GM19324 (cell line): ENCODE results near the gene OR4C45.
"Not testable (repeated sequence)": the region's sequence is repeated elsewhere in the genome, so short reads cannot be mapped to it uniquely, and the experiment has no call there.

Experiments
- ATAC-seq: cut with Tn5 transposase; IDR thresholded peaks from one replicate; pipeline ENCODE4 v1.9.1; 2021; ENCODE audit warnings: mild to moderate bottlenecking, moderate library complexity; ENCODE audit not compliant: unreplicated experiment, low FRiP score

OR4C45 gene

DNA sequence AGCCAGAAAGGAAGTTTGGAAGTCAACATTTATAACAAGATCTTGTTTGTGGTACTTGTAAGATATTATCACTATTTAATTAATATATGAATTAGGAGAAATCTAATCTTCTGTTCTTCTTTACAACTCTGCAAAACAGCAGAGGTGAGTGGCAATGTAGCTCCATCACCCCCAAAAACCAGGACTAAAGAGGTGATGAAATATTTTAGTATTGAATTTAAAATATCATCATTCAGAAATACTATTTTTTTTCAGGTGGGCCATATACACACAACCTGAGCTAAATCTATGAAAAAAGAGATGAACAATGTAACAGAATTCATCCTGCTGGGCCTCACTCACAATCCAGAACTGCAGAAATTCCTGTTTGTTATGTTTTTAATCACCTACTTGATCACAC lies at the start of gene OR4C45:
TSS of gene OR4C45 (plus strand) at position 301 of the 400 bp plus-strand sequence.
- ATAC-seq = no peak

DNA sequence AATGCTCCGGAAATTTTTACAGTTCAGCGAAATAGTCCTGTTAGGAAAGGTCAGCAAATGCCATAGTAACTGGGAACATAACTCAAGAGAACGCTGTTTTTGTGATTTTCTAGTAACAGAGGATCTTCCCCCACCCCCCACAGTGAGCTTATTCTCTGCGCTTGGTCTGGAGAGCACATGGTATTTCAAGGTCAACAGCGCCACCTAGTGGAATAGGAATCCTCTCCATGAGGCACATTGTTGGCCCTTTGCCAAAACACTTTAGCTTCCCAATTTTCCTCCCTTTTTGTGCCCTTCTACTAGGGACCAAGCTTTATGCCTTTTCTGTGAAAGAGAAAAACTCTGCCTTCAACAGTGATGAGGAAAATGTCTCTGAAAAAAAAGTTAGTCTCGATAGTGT lies 37.1 kb upstream of the OR4C45 start:
- ATAC-seq = no peak

DNA sequence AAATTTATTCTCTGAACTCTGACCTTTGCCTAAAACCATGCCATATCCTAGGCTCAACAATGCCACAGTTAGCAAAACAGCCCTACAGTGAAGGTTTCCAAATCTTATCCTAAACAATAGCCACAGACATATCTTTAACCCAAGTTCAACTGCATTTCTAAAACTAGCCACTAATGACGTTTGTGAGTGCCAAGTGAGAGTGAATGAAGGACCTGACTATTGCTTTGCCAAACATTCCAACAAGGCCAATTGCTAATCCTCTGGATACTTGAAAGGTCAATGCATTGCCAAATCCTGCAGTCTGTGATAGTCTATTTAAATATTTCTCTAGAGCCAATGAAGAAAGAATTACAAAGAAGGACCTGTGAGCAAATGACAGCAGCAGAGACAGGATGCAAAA lies 2.5 kb upstream of the OR4C45 start:
- ATAC-seq = no peak

DNA sequence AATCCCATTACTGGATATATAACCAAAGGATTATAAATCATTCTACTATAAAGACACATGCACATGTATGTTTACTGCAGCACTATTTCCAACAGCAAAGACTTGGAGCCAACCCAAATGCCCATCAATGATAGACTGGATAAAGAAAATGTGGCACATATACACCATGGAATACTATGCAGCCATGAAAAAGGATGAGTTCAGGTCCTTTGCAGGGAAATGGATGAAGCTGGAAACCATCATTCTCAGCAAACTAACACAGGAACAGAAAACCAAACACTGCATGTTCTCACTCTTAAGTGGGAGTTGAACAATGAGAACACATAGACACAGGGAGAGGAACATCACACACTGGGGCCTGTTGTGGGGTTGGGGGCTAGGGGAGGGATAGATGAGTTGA lies 3.6 kb downstream of the OR4C45 start:
- ATAC-seq = not testable (repeated sequence)

DNA sequence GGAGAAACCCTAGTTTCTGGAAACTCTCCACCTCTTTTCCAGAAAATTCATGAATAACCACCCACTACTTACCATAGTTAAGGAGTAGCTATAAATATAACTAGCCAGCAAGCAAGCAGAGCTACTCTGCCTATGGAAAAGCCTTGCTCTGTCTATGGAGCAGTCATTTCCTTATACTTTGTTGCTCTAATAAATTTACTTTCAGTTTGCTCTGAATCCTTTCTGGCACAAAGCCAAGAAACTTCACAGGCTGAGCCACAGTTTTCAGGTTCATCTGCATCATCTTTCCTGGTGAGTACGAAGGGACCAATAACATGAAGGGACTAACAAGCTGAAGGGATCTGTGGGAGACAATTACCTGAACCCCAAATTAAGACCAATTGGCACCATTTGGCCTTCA lies 4.6 kb downstream of the OR4C45 start:
- no peak for ATAC-seq

DNA sequence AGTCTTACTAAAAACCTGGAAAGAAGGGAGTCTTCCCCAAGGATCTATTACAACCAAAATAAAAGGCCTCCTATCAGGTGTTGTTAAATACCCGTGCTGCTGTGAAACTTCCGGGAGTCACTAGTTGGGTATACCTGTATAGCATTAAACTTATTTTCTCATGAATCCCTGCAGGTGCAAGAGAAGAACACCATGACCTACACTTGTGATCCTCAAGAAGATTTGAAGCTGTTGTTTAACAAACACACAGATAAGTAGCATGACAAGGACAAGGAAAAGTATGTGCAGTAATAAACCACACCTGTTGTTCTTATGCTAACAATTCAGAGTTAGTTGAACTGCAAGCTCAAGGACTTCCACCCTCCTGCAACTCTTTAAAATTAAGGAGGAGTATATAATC lies 12.0 kb downstream of the OR4C45 start:
- no peak for ATAC-seq

DNA sequence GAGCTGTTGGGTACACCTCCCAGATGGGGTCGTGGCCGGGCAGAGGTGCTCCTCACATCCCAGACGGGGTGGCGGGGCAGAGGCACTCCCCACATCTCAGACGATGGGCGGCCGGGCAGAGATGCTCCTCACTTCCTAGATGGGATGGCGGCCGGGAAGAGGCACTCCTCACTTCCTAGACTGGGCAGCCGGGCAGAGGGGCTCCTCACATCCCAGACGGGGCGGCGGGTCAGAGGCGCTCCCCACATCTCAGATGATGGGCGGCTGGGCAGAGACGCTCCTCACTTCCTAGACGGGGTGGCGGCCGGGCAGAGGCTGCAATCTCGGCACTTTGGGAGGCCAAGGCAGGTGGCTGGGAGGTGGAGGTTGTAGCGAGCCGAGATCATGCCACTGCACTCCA lies 30.4 kb downstream of the OR4C45 start:
- not testable (repeated sequence) for ATAC-seq

DNA sequence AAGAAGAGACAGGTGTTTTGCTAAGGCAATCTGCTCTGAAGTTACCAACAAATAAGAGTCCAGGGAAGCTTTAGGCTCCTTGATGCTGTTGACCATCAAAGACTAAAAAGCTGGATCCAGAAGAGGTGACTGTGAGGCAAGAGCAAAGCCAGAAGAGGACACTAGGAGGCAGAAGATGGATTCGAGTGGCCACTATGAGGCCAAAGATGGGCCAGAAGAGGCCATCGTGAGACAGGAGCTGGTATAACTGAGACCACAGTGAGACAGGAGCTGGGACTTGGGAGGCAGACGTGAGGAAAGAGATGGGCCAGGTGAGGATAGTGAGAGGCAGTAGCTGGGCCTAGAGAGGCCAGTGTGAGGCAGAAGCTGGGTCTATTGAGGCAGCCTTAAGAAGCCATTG lies 37.7 kb downstream of the OR4C45 start:
- ATAC-seq = no peak

DNA sequence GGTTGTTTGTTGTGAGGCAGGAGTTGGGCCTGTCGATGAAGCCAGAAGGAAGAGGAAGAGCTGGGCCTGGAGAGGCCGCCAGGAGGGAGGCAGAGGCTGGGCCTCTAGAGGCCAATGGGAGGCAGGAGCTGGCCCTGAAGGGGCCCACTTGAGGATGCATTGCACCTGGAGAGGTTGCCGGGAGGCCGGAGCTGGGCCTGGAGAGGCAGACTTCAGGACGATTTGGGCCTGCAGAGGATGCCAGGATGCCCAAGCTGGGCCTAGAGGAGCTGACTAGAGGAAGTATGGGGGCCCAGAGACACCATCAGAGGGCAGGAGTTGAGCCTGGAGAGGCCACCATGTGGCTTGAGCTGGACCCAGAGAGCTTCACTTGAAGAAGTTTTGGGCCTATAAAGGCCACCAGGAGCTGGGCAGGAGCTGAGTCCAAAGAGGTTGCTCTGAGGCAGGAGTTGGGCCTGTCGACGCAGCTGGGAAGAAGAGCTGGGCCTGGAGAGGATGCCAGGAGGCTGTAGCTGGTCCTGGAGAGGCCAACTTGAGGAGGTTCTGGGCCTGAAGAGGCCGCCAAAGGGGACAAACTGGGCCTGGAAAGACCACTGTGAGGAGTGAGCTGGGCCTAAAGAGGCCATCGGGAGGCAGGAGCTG lies 39.0 kb downstream of the OR4C45 start:
- ATAC-seq = no peak

DNA sequence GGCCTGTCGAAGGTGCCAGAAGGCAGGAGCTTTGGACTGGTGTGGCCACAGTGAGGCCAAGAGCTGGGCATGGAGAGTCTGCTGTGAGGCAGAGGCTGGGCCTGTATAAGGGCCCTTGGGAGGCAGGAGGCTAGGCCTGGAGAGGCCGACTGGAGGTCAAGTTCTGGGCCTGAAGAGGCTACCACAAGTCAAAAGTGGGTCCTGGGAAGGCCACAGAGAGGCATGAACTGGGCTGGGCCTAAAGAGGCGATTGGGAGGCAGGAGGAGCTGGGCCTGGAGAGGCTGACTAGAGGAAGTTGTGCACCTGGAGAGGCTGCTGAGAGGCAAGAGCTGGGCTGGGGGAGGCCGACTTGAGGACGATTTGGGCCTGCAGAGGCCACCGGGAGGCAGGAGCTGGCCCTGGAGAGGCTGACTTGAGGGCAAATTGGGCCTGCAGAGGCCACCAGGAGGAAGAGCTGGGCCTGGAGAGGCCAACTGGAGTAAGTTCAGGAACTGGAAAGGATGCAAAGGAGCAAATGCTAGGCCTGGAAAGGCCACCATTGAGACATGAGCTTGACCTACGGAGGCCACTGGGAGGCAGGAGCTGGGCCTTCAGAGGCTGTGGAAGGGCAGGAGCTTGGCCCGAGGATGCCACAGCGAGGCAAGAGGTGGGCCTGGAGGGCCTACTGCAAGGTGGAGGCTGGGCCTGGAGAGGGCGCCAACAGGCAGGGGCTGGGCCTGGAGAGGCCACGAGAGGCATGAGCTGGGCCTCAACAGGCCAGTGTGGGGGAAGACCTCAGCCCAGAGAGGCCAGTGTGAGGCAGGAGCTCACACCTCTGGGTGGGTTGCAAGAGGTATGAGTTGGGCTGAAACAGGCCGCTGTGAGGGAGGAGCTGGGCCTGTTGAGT lies 39.8 kb downstream of the OR4C45 start:
- no peak for ATAC-seq

DNA sequence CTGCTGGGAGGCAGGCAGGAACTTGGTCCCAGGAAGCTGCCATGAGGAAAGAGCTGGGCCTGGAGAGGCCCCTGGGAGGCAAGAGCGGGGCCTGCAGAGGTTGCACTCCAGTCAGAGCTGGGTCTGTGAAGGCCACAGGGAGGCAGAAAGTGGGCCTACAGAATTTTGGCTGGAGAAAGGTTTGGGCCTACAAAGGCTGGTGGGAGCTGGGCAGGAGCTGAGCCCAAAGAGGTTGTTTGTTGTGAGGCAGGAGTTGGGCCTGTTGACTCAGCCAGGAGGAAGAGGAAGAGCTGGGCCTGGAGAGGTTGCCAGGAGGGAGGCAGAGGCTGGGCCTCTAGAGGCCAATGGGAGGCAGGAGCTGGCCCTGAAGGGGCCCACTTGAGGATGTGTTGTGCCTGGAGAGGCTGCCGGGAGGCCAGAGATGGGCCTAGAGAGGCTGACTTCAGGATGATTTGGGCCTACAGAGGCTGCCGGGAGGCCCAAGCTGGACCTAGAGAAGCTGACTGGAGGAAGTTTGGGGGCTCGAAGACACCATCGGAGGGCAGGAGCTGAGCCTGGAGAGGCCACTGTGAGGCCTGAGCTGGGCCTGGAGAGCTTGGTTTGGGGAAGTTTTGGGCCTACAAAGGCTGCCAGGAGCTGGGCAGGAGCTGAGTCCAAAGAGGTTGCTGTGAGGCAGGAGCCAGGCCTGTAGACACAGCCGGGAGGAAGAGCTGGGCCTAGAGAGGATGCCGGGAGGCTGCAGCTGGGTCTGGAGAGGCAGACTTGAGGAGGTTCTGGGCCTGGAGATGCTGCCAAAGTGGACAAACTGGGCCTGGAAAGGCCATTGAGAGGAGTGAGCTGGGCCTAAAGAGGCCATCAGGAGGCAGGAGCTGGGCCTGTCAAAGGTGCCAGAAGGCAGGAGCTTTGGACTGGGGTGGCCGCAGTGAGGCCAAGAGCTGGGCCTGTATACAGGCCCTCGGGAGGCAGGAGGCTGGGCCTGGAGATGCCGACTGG lies 40.7 kb downstream of the OR4C45 start:
- no peak for ATAC-seq

DNA sequence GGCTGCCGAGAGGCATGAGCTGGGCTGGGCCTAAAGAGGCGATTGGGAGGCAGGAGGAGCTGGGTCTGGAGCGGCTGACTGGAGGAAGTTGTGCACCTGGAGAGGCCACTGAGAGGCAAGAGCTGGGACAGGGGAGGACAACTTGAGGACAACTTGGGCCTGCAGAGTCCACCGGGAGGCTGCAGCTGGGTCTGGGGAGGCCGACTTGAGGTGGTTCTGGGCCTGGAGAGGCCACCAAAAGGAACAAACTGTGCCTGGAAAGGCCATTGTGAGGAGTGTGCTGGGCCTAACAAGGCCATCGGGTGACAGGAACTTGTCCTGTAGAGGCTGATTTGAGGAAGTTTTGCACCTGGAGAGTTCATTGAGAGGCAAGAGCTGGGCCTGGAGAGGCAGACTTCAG lies 41.5 kb downstream of the OR4C45 start:
- ATAC-seq = no peak

DNA sequence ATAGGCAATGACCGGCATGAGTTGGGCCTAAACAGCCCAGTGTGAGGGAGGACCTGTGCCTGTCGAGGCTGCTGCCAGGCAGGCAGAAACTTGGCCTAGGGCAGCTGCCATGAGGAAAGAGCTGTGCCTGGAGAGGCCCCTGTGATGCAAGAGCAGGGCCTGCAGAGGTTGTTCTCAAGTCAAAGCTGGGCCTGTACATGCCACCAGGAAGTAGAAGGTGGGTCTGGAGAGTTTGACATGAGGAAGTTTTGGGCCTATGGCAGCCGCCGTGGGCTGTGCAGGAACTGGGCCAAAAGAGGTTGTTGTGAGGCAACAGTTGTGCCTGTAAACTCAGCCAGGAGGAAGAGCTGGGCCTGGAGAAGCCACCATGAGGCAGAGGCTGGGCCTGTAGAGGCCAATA lies 43.2 kb downstream of the OR4C45 start:
- ATAC-seq = no peak

DNA sequence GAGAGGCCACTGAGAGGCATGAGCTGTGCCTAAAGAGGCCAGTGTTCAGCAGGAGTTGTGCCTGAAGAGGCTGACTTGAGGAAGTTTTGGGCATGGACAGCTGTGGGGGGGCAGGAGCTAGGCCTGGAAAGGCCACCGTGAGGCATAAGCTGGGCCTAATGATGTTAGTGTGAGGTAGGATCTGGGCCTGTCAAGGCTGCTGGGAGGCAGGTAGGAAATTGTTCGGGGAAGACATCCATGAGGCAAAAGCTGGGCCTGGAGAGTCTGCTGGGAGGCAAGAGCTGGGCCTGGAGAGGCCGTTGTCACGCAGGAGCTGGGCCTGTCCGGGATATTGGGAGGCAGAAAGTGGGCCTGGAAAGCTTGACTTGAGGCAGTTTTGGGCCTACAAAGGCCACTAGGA lies 44.9 kb downstream of the OR4C45 start:
- no peak for ATAC-seq

DNA sequence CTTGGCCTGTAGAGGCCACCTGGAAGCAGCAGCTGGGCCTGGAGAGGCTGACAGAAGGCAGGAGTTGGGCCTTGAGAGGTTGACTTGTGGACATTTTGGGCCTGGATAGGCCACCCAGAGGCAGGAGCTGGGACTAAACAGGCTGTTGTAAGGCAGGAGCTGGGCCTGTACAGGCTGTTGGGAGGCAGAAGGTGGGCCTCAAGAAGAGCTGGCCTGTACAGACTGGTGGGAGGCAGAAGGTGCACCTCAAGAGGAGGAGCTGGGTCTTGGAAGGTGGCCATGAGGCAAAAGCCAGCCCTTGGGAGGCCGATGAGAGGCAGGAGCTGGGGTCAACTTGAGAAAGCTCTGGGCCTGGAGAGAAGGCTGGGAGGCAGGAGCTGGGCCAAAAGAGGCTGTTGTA lies 45.3 kb downstream of the OR4C45 start:
- no peak for ATAC-seq

DNA sequence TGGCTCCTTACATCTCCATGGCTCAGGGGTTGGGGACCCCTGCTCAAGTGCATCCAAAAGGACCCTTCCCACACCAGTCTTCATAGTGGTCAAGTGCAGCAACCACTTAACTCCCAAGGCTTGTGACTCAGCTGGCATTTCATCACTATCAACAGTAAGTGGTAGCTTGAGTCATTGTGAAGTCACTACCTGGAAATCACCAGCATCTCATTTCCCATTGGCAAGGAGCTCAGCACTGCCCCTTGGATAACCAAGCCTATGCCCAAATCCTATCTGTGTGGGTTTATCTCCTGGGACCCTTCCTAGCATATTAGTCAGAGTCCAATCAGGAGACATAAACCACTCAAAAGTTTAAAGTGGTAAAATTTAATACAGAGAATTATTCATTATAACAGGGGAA lies 46.3 kb downstream of the OR4C45 start:
- ATAC-seq = not testable (repeated sequence)

DNA sequence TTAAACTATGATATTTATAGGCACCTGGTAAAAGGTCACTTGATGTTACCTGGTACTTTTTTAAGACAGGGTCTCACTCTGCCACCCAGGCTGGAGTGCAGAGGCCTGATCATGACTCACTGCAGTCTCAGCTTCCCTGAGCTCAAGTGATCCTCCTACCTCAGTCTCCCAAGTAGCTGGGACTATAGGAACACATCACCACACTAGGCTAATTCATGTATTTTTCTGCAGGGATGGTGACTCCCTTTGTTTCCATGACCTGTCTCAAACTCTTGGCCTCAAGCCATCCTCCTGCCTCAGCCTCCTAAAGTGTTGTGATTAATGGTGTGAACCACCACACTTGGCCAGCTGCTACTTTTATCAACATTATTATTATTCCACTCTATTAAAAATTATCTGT lies 47.6 kb downstream of the OR4C45 start:
- no peak for ATAC-seq
